Smooth muscle cell of the brain vasculature (primary cell): ENCODE data around the gene ZC3H12C.
"Not testable (repeated sequence)": the region's sequence is repeated elsewhere in the genome, so short reads cannot be mapped to it uniquely, and the experiment has no call there.

Experiments
- DNase-seq: peaks from one replicate; pipeline ENCODE4 v3.0.0-alpha.2; 2012; ENCODE audit warnings: low read depth, low spot score

The ZC3H12C gene

DNA sequence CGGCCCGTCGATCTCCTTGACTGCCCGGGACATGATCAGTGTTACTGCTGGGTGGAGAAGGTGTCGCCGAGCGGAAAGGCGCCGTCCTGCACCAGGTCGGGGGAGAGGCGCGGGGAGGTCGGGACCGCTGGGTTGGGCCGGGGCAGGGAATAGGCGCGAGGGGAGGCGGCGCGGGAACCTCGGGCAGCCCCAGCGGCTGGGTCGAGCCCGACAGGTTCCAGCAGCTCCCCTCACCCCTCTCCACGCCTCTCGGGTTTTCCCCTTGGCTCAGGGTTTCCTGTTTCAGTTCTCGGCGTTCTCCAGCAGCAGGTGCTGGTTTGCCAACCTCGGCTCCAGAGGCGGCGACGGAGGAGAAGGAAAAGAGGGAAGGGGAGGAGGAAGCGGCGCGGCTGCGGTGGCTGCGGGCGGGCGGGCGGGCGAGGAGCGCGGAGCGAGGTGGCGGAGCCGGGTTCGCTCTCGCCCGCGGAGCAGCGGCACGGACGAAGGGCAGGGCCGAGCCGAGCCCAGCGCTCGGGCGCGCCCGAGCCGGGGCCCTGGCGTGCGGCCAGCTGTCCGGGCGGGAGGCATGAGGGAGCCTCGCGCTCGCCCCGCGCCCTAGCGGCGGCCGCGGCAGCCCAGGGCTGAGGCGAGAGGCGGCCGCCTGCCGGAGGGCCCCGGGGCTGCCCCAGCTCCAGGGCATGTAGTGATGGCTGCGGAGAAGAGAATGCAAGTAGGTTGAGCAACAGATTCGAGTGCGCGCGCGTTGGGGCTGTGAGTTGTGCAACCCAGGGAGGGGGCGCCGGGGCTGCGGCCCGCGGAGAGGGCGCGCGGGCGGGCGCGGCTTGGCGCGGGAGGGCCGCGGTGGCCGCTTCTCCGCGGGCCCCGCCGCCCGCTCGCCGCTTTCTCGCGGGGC is at the start of gene ZC3H12C:
ZC3H12C (plus strand) TSS at position 878 of the 892 bp plus-strand sequence. CDS start 20 bp downstream, outside the sequence.
- no peak for DNase-seq

DNA sequence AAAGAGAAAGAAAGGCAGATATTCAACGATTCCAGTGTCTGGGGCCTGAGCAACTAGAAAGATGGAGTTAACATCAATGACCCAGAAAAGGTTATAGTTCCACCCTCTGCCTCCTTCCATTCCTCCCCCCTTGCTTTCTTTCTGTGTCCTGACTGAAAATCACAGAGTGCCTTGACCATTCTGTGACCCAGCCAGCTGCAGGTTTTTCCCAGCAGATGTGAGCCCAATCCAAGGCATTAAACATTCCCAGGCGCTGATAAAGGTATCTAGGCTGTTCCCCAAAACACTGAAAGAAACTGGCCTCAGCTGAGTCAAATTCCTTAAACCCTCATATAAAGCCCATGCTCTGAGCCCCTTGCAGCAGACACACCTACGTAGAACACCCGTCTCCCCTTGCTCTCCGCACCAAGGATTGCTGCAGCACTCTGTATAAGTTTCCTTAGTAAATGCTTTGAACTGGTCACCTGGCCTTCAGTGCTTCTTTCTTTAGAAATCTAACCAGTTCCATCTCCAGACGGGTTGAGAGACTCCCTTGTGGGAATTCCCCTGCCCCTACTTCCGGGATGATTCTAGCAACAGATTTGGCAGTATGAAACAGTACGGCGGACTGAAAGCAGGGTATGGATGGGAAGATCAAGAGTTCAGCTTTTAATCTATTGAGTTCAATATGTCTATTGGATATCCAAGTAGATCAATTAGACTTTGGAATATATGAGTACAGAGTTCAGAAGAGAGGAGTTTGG is 48.8 kb upstream of the ZC3H12C start:
- DNase-seq, result no peak

- DNase-seq, result no peak
These were observed 46.3 kb upstream of the ZC3H12C start for GRCh38 chr11:110046775-110047380.

- no peak for DNase-seq
These were observed 43.5 kb upstream of the ZC3H12C start for GRCh38 chr11:110049501-110050200.

DNA sequence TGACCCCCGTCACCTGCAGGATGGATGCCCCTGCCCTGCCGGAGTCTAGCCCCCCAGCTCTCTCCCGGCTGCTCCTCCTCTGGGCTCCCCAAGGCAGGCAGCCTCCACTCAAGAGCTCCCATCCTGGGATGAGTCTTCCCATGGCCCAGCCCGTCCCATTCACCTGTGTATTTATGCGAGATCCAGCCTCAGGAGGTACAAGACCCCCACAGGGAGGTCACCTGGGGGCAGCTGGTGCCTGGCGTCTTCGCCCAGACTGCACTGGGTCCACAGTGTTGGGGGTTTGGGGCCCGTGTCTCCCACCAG is 43.0 kb upstream of the ZC3H12C start:
- no peak for DNase-seq

DNA sequence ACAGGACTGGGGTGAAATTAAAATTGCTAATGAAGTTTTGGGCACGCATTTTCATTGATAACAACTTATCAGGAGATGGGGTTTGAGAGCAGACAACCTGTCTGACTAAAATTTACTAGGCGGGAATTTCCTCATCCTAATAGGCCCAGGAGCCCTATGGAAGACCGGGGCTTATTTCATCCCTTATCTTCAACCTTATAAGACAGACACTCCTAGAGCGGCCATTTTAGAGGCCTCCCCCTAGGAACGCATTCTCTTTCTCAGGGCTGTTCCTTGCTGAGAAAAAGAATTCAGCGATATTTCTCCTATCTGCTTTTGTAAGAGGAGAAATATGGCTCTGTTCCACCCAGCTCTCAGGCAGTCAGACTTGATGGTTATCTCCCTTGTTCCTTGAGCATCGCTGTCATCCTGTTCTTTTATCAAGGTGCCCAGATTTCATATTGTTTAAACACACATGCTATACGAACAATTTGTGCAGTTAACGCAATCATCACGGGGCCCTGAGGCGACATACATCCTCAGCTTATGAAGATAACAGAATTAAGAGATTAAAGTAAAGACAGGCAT is 39.3 kb upstream of the ZC3H12C start:
- DNase-seq, result no peak

DNA sequence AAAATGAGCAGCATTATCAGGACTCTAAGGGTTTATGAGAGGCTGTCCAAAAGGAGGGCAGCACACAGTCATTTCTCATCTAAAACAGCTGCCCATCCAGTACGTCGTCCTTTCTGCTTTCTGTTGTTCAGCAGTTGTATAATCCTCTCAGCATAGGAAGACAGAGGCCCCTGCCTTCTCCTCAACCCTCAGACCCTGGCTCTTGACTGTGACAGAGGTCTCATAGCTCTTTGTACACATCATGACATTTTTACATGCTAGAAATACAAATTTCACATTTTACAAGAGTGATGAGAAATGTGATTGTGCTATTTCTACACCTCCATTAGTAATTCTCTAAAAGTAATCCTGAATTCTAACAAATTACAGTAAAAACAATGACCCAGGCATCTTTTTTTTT is 36.2 kb upstream of the ZC3H12C start:
- DNase-seq, result no peak

DNA sequence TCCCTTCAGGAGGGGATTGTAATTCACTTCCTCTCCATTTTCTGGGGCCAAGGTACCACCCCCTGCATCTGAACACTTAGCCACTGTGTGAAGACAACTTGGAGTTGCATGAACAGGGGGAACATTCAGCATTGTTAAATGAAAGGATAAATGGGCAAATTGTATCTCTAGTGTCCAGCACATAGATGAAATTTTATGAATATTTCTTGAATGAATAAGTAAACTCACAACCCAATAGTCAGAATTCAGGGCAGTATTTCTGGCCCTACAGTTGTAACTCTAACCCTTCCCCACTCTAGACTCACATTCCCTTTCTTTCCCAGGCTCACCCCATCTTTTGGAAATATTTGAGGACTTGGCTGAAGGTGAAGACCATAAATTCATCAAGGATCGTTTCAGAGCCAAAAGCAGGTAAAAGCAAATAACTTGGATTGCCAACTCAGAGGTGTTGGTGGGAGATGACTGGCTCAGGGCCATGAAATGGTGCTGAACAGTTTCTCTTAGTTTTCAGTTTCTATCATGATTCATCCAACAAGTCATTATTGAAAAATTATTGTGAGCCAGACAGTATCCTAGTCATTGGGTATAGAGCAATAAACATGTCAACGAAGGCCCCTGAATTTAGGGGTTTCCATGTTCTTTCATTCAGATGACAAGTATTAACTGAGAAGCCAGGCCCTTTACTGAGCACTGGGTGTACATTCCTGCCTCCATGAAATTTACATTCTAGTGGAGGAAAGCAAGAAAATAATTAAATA is 33.3 kb upstream of the ZC3H12C start:
- no peak for DNase-seq

DNA sequence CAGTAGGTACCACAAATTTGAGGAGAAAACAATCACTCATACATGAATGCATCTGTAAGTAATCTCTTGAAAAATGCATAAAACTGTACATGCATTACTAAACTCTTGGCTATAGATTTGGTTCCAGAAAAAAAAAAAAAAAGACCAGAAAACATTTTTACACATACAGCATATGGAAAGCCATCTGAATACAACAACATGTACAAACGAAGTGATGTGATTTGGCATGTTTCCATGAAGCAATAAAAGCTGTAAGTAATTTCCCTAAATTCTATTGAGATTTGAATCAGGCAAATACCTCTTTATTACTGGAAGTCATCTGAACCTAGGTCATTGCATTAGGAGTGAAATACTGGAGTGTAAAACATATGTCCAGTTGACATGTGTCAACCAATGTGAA is 31.9 kb upstream of the ZC3H12C start:
- no peak for DNase-seq

- no peak for DNase-seq
These were observed 30.9 kb upstream of the ZC3H12C start for GRCh38 chr11:110062247-110062646.

GRCh38 chr11:110065189-110065588 is 28.0 kb upstream of the ZC3H12C start:
- DNase-seq, result no peak

- DNase-seq, result not testable (repeated sequence)
These were observed 25.2 kb upstream of the ZC3H12C start for GRCh38 chr11:110068001-110068400.

DNA sequence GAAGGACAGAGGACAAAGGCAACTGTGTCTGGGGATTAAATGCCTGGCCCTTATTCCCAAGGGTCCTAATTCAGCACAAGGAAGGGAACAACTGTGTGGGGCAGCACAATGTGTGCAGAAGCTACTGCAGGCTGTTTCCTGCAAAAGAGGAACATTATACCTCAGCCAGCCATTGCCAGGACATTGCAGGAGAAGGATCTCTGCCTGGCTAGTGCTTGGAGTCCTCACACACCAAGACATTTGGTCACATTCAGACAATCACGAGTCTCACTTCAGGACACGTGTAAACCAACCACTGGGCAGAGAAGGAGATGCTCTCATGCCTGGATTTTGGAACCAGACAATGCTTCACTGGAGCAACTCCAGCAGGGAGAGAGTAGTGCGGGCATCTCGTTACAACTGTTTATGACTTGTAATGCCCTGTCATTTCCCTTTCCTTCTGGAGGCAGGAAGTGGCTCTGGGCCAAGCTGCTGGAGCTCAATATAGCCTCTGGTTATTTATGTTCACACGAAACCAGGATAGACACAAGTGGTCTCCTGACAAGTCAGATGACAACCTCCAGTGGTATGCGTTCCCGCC is 23.9 kb upstream of the ZC3H12C start:
- no peak for DNase-seq

DNA sequence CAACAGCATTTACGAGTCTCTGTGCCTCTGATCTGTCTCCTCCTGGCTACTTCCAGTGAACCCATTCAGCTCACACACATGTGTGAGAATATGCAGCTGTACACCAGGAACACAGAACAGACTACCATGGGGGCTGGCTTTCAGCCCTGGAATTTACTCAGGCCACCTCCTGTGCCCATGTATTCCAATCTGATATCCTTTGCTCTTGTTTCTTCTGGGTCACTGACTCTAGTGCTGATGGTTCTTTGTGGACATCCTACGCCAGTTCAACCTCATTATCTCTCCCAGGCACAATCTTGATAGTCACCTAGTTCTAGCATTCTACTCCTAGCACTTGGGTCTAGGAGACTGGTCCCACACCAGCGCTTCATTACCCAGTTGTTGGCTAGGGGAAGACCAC is 23.0 kb upstream of the ZC3H12C start:
- no peak for DNase-seq

- no peak for DNase-seq
These were observed 22.0 kb upstream of the ZC3H12C start for GRCh38 chr11:110071197-110071596.

GRCh38 chr11:110072930-110073329 is 20.3 kb upstream of the ZC3H12C start:
- DNase-seq, result no peak

DNA sequence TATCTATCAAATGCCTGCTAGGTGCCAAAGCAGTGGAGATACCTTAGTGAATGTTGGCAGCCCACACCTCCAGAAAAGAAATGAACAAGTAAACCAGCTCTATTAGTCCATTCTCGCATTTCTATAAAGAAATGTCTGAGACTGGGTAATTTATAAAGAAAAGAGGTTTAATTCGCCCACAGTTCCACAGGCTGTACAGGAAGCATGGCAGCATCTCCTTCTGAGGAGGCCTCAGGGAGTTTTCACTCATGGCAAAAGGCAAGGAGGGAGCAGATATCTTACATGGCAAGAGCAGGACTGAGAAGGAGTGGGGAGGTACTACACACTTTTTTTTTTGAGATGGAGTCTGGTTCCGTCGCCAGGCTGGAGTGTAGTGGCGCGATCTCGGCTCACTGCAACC is 18.7 kb upstream of the ZC3H12C start:
- DNase-seq, result no peak

DNA sequence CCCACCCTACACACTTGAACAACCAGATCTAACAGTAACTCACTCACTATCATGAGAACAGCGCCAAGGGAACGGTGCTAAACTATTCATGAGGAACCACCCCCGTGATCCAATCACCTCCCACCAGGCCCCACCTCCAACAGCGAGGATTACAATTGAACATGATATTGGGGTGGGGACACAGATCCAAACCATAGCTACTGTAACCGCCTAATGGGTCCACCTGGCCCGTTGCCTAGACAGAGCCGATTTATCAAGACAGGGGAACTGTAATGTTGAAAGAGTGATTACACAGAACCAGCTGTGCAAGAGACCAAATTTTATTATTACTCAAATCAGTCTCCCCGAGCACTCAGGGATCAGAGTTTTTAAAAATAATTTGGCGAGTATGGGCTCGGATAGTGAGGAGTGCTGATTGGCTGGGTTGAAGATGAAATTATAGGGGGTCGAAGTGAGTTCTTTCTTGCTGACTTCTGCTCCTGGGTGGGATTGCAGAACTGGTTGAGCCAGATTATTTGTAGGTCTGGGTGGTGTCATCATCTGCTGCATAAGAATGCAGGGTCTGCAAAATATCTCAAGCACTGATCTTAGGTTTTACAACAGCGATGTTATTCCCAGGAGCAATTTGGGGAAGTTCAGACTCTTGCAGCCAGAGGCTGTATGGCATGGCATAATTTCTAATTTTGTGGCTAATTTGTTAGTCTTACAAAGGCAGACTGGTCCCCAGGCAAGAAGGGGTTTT is 17.9 kb upstream of the ZC3H12C start:
- DNase-seq, result no peak

GRCh38 chr11:110075847-110076208 is 17.4 kb upstream of the ZC3H12C start:
- no peak for DNase-seq
